NT2/D1 (cell line): ENCODE measurements around the gene BNC2.

Experiments
- DNase-seq: peaks from one replicate; pipeline ENCODE4 v3.0.0-alpha.2; 2011; ENCODE audit warnings: low read depth, low spot score
- H3K27me3 ChIP-seq: 2 replicates; pipeline ENCODE4 v1.6.0; 2011; ENCODE audit warnings: mild to moderate bottlenecking; ENCODE audit not compliant: insufficient read length, insufficient read depth
- H3K36me3 ChIP-seq: 2 replicates; pipeline ENCODE4 v1.6.1; 2011; ENCODE audit warnings: mild to moderate bottlenecking, low read length, mixed read lengths; ENCODE audit not compliant: insufficient read depth, insufficient read length
- H3K4me1 ChIP-seq: 2 replicates; pipeline ENCODE4 v1.5.1; 2011; ENCODE audit not compliant: insufficient read depth, insufficient read length
- H3K4me3 ChIP-seq: 2 replicates; pipeline ENCODE4 v1.5.1; 2011; ENCODE audit warnings: low read depth; ENCODE audit not compliant: insufficient read length
- H3K9ac ChIP-seq: 2 replicates; pipeline ENCODE4 v1.6.0; 2011; ENCODE audit warnings: low read depth; ENCODE audit not compliant: insufficient read length
- H3K9me3 ChIP-seq: 2 replicates; pipeline ENCODE4 v1.5.1; 2011; ENCODE audit warnings: mild to moderate bottlenecking, low read length; ENCODE audit not compliant: insufficient read depth
- SUZ12 ChIP-seq: IDR thresholded peaks from 2 replicates; pipeline ENCODE4 v1.6.1; 2011; ENCODE audit not compliant: insufficient read length, insufficient read depth; ENCODE audit errors: extremely low read depth
- YY1 ChIP-seq: IDR thresholded peaks from 2 replicates; pipeline ENCODE4 v1.6.1; 2011; ENCODE audit not compliant: insufficient read length, insufficient read depth
- ZNF274 ChIP-seq: IDR thresholded peaks from 2 replicates; pipeline ENCODE4 v1.6.1; 2011; ENCODE audit warnings: mild to moderate bottlenecking, low read depth, low read length

The BNC2 gene

GRCh38 chr9:16407617-16408016 is 462.9 kb downstream of the BNC2 start:
- Histone ChIP-seq H3K27me3 (no peaks in the 10 kb centered on the region), H3K9me3 (no peaks in the 10 kb centered on the region), H3K4me3 (no peak overlapping the region), H3K36me3 (no peaks in the 10 kb centered on the region), H3K9ac (no peak overlapping the region), H3K4me1 (no peaks in the 10 kb centered on the region)
- no peak for DNase-seq
- no peak for TF ChIP-seq YY1
- no peak for TF ChIP-seq SUZ12
- TF ChIP-seq ZNF274: no peak

GRCh38 chr9:16406526-16407225 is 463.8 kb downstream of the BNC2 start:
- H3K9ac ChIP-seq: no peak overlapping the region
- H3K36me3 ChIP-seq: no peaks in the 10 kb centered on the region
- no peak overlapping the region for H3K4me3 ChIP-seq
- TF ChIP-seq YY1: no peak
- H3K27me3 ChIP-seq: no peaks in the 10 kb centered on the region
- no peaks in the 10 kb centered on the region for H3K4me1 ChIP-seq
- H3K9me3 ChIP-seq: no peaks in the 10 kb centered on the region
- DNase-seq: no peak

- no peaks in the 10 kb centered on the region for H3K9me3 ChIP-seq
- no peak overlapping the region for H3K9ac ChIP-seq
- H3K36me3 ChIP-seq: no peaks in the 10 kb centered on the region
- H3K27me3 ChIP-seq: no peaks in the 10 kb centered on the region
- H3K4me3 ChIP-seq: no peak overlapping the region
- H3K4me1 ChIP-seq: no peaks in the 10 kb centered on the region
- TF ChIP-seq SUZ12 (no peak), ZNF274 (no peak), YY1 (no peak)
- DNase-seq: no peak
Observed at GRCh38 chr9:16405421-16405820, 465.0 kb downstream of the BNC2 start.

GRCh38 chr9:16401701-16402100 is 468.8 kb downstream of the BNC2 start:
- no peaks in the 10 kb centered on the region for H3K27me3 ChIP-seq
- H3K4me1 ChIP-seq: no peaks in the 10 kb centered on the region
- no peaks in the 10 kb centered on the region for H3K36me3 ChIP-seq
- H3K9ac ChIP-seq: no peak overlapping the region
- DNase-seq: no peak
- no peaks in the 10 kb centered on the region for H3K9me3 ChIP-seq
- H3K4me3 ChIP-seq: no peak overlapping the region
- TF ChIP-seq SUZ12 (no peak), ZNF274 (no peak), YY1 (no peak)

- Histone ChIP-seq H3K27me3 (no peaks in the 10 kb centered on the region), H3K36me3 (no peaks in the 10 kb centered on the region), H3K4me3 (no peak overlapping the region), H3K4me1 (no peaks in the 10 kb centered on the region), H3K9ac (no peak overlapping the region), H3K9me3 (peaks cover 4% of the 10 kb centered on the region; the same call in 1 of the 2 replicates)
- TF ChIP-seq SUZ12: no peak
- TF ChIP-seq YY1: no peak
- no peak for TF ChIP-seq ZNF274
- no peak for DNase-seq
Observed at GRCh38 chr9:16398691-16399090, 471.8 kb downstream of the BNC2 start.

- DNase-seq: no peak
- TF ChIP-seq ZNF274 (no peak), SUZ12 (no peak), YY1 (no peak)
- H3K9me3 ChIP-seq: peaks cover 5% of the 10 kb centered on the region; the same call in 1 of the 2 replicates
- no peaks in the 10 kb centered on the region for H3K27me3 ChIP-seq
- no peak overlapping the region for H3K4me3 ChIP-seq
- H3K9ac ChIP-seq: no peak overlapping the region
- no peaks in the 10 kb centered on the region for H3K4me1 ChIP-seq
- no peaks in the 10 kb centered on the region for H3K36me3 ChIP-seq
Observed at GRCh38 chr9:16396389-16396788, 474.1 kb downstream of the BNC2 start.

GRCh38 chr9:16391369-16391768 is 479.1 kb downstream of the BNC2 start:
- H3K36me3 ChIP-seq: no peaks in the 10 kb centered on the region
- H3K4me3 ChIP-seq: no peak overlapping the region
- DNase-seq: no peak
- H3K4me1 ChIP-seq: peaks cover 2% of the 10 kb centered on the region
- no peak overlapping the region for H3K9ac ChIP-seq
- no peak for TF ChIP-seq ZNF274
- no peak for TF ChIP-seq YY1
- TF ChIP-seq SUZ12: no peak
- peaks cover 8% of the 10 kb centered on the region; the same call in 1 of the 2 replicates for H3K9me3 ChIP-seq
- no peaks in the 10 kb centered on the region for H3K27me3 ChIP-seq
